GM19023 (cell line): Measurements from ENCODE around the gene VAV3.
A peak's percentile ranks its signal among the peaks of the same experiment; 100 is the strongest.

Experiments used
- ATAC-seq: cut with Tn5 transposase; IDR thresholded peaks from one replicate; pipeline ENCODE4 v1.9.1; 2021; ENCODE audit warnings: mild to moderate bottlenecking, moderate library complexity; ENCODE audit not compliant: unreplicated experiment

Gene VAV3

DNA sequence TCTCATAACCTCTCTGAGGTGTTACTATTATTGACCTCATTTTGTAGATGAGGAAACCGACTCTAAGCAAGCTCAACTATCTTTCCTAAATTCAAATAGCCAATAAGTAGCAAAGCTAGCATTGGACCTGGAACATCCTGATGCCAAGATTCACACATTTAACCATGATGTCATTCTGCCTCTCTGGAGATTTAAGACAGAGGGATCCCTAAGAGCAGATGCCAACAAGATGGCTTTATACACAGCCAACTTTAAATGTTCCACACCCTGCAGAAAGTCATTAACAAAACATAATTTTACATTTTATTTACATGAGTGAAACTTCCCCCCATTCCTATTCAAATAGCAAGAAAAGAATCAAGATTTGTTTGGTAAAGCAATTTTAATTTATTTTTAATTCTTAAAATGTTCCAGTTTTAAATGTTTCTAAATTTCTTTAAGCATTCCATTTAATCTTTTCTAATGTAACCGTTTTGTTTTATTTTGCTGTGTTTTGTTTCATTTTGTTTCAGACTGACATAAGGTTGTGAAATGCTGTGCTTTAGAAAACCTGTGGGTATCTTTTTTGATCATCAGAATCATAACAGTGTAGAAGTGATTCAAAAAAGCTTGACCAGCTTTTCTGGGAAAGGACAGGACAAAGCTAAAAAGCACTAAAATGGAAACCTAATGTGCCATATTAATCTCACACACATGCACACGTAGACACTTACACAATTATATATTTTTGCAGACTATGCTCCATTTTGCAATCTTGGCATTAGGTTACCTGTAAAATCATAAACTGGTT is 7.6 kb upstream of the VAV3 start:
- no peak for ATAC-seq

DNA sequence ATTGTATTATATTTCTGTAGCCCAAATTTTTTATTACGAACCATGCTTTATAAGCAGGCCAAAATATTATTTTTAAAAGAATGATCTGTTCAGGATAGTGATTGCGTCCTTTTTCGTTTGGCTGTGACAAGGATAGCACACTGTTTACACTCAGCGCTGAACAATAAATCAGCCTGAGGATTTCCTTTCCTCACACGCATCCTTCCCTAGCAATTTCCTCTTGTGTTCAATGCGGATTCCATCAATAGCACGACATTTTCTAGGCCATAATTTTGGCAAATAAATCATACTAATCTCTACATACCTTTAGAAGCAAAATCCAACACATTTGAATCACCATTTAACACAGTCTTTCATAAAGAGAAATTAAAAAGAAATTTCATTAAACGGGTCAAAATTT is 1.6 kb upstream of the VAV3 start:
- ATAC-seq = no peak

GRCh38 chr1:107964336-107965109 is 457 bp downstream of the VAV3 start:
- no peak for ATAC-seq

DNA sequence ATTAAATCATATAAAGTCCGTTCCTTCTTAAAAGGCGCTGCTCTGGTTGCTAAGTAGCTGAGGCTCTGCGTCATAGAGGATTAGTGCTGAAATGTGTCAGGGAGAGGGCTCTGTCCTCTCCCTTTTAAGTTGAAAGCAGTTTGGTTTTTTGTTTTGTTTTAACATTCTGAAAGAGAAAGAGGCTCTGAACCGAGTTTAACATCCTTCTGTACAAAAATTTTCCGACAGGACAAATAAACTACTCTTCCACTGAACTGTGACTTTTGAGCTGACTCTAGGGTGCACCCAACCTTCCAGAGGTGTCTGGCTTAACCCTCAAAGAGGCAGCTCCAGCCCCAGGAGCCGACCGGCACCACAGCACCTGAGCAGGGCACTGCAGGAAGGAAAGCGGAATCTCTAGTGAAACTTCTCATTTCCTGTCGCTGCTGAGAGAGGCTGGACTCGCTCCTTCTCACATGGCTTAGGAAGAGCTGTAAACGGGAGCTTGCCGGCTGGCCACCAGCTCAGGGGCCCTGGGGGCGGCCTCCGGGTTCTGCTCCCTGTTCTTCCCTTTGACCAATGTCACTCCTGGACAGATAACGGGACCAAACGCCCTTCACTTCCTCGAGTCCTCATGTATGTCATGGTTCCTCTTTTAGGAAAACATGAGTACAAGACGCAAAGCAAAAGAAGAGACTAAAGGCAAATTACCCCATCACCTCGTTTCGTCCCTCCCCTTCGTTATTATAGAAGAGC is 1.2 kb downstream of the VAV3 start:
- ATAC-seq = peak; percentile 76

DNA sequence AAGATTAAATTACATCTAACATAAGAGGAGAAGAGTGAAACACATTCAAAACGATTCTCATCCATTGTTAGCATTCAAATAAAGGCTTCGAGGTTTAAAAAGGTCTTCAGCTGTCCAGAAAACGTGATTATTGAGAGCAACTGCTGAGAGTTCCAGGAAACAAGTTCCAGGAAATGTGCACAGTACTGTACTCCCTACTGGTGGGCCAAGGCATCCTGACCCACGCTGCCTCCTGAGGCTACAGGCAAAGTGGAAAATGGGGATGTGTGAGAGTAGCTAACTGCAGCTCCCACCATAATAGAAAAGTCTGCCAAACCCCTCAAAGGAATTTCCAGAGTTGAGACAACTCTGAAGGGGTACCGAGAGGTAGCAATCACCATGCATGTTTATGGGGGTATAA is 2.0 kb downstream of the VAV3 start:
- no peak for ATAC-seq

- ATAC-seq = no peak
These were observed 10.1 kb downstream of the VAV3 start for GRCh38 chr1:107954719-107955415.

GRCh38 chr1:107954126-107954525 is 10.9 kb downstream of the VAV3 start:
- ATAC-seq = no peak

DNA sequence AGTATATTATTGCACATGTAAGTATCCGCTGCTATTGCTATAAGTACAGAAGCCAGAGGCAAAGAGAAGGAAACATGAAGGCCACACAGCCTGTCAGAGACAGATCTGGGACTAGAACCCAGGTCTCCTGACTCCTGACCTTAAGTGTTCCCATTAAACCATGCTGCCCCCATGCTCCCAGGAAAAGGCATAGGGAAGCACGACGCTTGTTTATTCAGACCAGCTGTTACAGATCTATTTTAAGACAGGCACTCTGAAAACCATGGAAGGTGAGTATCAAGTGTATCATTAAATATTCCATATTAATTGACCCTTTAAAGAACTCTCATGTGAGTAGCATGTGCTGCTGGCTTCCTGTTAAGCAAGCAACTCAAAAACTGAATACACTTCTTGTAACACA is 11.4 kb downstream of the VAV3 start:
- ATAC-seq = no peak

- ATAC-seq = no peak
These were observed 12.0 kb downstream of the VAV3 start for GRCh38 chr1:107952989-107953388.

- ATAC-seq = no peak
These were observed 14.5 kb downstream of the VAV3 start for GRCh38 chr1:107950464-107950863.

DNA sequence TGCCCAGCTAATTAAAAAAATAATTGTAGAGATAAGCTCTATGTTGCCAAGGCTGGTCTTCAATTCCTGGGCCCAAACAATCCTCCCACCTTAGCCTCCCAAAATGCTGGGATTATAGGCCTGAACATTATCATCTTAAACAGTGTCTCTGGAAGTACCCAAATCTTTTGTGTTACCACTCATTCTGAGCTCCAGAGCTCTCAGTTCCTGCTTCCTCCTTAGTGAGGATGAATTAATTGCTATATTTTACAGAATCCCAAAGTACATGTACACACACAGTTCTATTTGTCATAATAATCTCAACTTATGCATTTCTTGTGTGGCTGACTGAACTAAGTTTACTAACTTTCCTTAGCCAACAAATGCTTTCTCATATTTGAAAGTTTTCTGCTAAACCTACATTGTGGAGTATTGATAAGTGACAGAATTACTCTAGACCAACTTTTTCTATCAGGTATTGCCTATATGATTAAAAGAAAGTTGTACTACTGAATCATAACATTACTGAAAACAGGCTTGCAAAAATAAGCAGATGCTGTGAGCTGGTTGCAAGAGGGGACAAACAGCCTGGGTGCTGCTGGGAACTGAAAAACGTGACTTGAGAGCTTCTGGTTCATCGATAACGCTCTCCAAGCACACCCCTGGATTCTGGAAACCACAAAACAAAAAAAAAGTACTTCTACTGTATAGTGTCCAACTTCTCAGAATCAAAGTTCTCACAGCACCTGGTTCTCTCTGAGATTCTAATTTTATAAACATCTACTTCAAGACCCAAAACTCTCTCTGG is 15.3 kb downstream of the VAV3 start:
- peak; percentile 37 for ATAC-seq

DNA sequence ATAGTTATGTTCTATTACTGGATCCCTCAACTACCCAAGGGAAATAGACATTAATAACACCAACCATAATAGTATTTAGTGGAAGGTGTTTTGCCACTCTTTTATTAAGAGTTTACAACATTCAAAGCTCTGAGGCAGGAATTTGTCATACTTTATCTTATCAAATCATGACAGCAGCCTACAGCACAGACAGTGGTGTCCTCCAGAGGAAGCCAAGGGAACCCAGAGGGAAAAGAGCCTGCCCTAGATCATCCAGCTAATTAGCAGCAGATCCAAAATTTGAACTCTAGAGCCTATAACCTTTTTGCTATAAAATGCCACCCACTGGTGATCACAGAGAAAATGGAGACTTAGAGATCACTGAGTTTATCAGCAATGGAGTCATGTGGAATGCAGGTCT is 18.2 kb downstream of the VAV3 start:
- no peak for ATAC-seq

- no peak for ATAC-seq
These were observed 21.3 kb downstream of the VAV3 start for GRCh38 chr1:107943694-107944093.

DNA sequence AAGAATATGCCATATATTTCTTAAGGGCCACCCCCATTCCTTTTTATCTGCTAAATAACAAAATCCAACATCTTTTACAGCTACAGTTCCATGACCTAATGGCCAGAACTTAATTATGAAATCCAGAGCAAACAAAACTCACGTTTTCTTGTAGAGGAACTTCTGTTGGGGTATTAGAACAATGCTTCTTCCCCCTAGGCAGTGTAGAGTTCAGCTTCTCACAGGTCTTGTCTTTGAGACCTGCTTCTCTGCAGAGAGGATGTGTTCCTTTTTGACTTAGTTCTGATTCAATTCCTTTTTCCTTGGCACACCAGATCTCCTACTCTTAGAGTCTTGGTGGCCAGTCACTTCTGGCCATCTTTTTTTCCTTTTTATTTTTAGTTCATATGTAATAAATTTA is 22.2 kb downstream of the VAV3 start:
- ATAC-seq = no peak

GRCh38 chr1:107941531-107941930 is 23.4 kb downstream of the VAV3 start:
- no peak for ATAC-seq

GRCh38 chr1:107941123-107941522 is 23.9 kb downstream of the VAV3 start:
- no peak for ATAC-seq

- ATAC-seq = no peak
These were observed 24.3 kb downstream of the VAV3 start for GRCh38 chr1:107940701-107941100.

- no peak for ATAC-seq
These were observed 24.9 kb downstream of the VAV3 start for GRCh38 chr1:107940017-107940577.

GRCh38 chr1:107939256-107939655 is 25.7 kb downstream of the VAV3 start:
- no peak for ATAC-seq
